Erythroblast (primary cell): ENCODE measurements around the gene CCRL2.

Experiments
- GATA1 ChIP-seq: IDR thresholded peaks from 2 replicates; pipeline ENCODE4 v1.6.1; 2011; ENCODE audit warnings: low read depth, mild to moderate bottlenecking, control low read depth, low read length, moderate library complexity
- POLR2A ChIP-seq: IDR thresholded peaks from 2 replicates; pipeline ENCODE4 v1.6.1; 2011; ENCODE audit warnings: mild to moderate bottlenecking, low read length

DNA sequence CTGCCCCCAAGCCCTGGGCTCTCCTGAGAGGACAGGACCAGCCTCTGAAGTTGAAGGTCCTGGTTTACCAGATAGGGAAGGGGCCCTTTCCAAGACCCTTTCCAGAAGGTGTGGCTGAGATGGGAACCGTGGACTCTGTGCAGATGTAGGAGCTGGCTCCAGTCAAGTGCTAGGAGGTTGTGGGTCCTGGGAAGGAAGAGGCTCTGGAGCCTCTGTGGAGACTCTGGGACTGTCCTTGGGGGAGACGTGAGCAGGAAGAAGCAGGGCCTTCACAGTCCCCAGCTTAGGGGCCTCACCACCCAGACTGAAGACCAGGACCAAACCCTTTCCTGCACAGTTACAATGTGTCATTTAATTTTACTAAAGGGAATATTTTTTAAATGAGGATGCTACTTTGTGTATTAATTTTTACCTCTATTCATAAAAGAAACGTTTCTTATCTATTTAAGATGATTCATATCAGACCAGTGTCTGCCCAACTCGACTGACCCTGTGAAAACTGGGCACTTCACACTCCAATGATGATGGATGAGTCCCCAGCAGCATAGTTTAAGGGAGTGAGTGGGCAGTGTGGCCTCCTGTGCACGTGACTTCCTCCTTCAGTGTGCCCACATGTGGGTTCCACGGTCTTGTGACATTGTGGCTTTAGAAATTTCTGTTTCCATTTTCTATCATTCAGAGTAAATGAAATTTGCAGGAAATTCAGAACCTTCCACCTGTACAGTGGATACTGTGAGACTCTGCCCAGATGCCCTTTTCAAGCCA lies 11.1 kb upstream of the CCRL2 start:
- TF ChIP-seq POLR2A: peak; percentile 24
- TF ChIP-seq GATA1: no peak
